WTC11 (cell line): ENCODE measurements around the gene HES4. TPM values are rescaled to one million over a fixed set of nuclear protein-coding genes. Genes with fewer than 3 reads are reported as not detected.

Source experiments
- ATAC-seq: fragments of 200-7000 bp; cut with Tn5 transposase; 2 replicates; pipeline ENCODE4 v1.10.0; 2021; ENCODE audit warnings: mild to moderate bottlenecking, moderate library complexity
- CTCF ChIA-PET: fragments of 300-600 bp; sonication (Branson Sonifier 250); formaldehyde crosslinking; loops from one replicate; lab custom pipeline; 2021; ENCODE audit warnings: antibody characterized with exemption; lab: Charles Lee
- POLR2A ChIA-PET: fragments of 350-600 bp; sonication (Branson Sonifier 250); formaldehyde crosslinking; loops from one replicate; lab custom pipeline; 2021; ENCODE audit warnings: antibody characterized with exemption; lab: Charles Lee
- DNase-seq: peaks from one replicate; pipeline ENCODE4 v3.0.0; 2021; ENCODE audit warnings: low spot score
- H3K27ac Mint-ChIP-seq: 2 replicates; pipeline ENCODE4 v1.8.0; 2021; ENCODE audit warnings: mixed read lengths
- H3K27me3 Mint-ChIP-seq: 2 replicates; pipeline ENCODE4 v1.8.0; 2021; ENCODE audit warnings: low read depth, mild to moderate bottlenecking, moderate library complexity, mixed read lengths
- H3K36me3 Mint-ChIP-seq: 2 replicates; pipeline ENCODE4 v1.8.0; 2021; ENCODE audit warnings: mixed read lengths
- H3K4me1 Mint-ChIP-seq: 2 replicates; pipeline ENCODE4 v1.8.0; 2022; ENCODE audit warnings: mixed read lengths
- H3K4me3 Mint-ChIP-seq: 2 replicates; pipeline ENCODE4 v1.8.0; 2021; ENCODE audit warnings: mild to moderate bottlenecking, moderate library complexity, mixed read lengths
- H3K9me3 Mint-ChIP-seq: 2 replicates; pipeline ENCODE4 v1.8.0; 2021; ENCODE audit warnings: mixed read lengths
- ARID4B ChIP-seq: sonication (generic); formaldehyde crosslinking; IDR thresholded peaks from 2 replicates; pipeline ENCODE4 v1.8.0; 2023; ENCODE audit warnings: missing genetic modification reagents, mild to moderate bottlenecking, borderline replicate concordance
- ATF2 ChIP-seq: sonication (generic); formaldehyde crosslinking; IDR thresholded peaks from 2 replicates; pipeline ENCODE4 v1.8.1; 2022; ENCODE audit warnings: low read depth, missing genetic modification reagents, borderline replicate concordance
- CDX4 ChIP-seq: fragments of 250-450 bp; sonication (Bioruptor Pico); IDR thresholded peaks from 2 replicates; pipeline ENCODE4 v1.9.0; 2021; ENCODE audit warnings: moderate library complexity, mild to moderate bottlenecking, inconsistent platforms, borderline replicate concordance
- E2F1 ChIP-seq: sonication (generic); formaldehyde crosslinking; IDR thresholded peaks from 2 replicates; pipeline ENCODE4 v1.8.0; 2022; ENCODE audit warnings: mild to moderate bottlenecking, missing genetic modification reagents
- ESRRA ChIP-seq: sonication (generic); formaldehyde crosslinking; IDR thresholded peaks from 2 replicates; pipeline ENCODE4 v1.8.1; 2022; ENCODE audit warnings: mild to moderate bottlenecking, missing genetic modification reagents, borderline replicate concordance
- HMGXB4 ChIP-seq: sonication (generic); formaldehyde crosslinking; IDR thresholded peaks from 2 replicates; pipeline ENCODE4 v1.8.1; 2023; ENCODE audit warnings: mild to moderate bottlenecking, moderate library complexity, missing genetic modification reagents
- JUN ChIP-seq: sonication (generic); formaldehyde crosslinking; IDR thresholded peaks from 2 replicates; pipeline ENCODE4 v1.8.0; 2023; ENCODE audit warnings: mild to moderate bottlenecking, missing genetic modification reagents
- KAT7 ChIP-seq: sonication (generic); formaldehyde crosslinking; IDR thresholded peaks from 2 replicates; pipeline ENCODE4 v1.8.1; 2023; ENCODE audit warnings: missing genetic modification reagents, mild to moderate bottlenecking, borderline replicate concordance
- MYBL2 ChIP-seq: sonication (generic); formaldehyde crosslinking; IDR thresholded peaks from 2 replicates; pipeline ENCODE4 v1.8.1; 2023; ENCODE audit warnings: mild to moderate bottlenecking, moderate library complexity, missing genetic modification reagents
- NR2C2 ChIP-seq: sonication (generic); formaldehyde crosslinking; IDR thresholded peaks from 2 replicates; pipeline ENCODE4 v1.8.0; 2022; ENCODE audit warnings: mild to moderate bottlenecking, missing genetic modification reagents
- NR3C1 ChIP-seq: sonication (generic); formaldehyde crosslinking; conservative IDR thresholded peaks from 2 replicates; pipeline ENCODE4 v1.8.1; 2023; ENCODE audit warnings: low read depth, mild to moderate bottlenecking, missing genetic modification reagents
- PRDM15 ChIP-seq: sonication (generic); formaldehyde crosslinking; IDR thresholded peaks from 2 replicates; pipeline ENCODE4 v1.8.0; 2022; ENCODE audit warnings: missing genetic modification reagents
- RELA ChIP-seq: sonication (generic); formaldehyde crosslinking; IDR thresholded peaks from 2 replicates; pipeline ENCODE4 v1.8.1; 2022; ENCODE audit warnings: missing genetic modification reagents, mild to moderate bottlenecking, borderline replicate concordance
- TP53 ChIP-seq: sonication (generic); formaldehyde crosslinking; IDR thresholded peaks from 2 replicates; pipeline ENCODE4 v1.8.1; 2023; ENCODE audit warnings: mild to moderate bottlenecking, missing genetic modification reagents
- ZBTB43 ChIP-seq: sonication (generic); formaldehyde crosslinking; IDR thresholded peaks from 2 replicates; pipeline ENCODE4 v1.8.1; 2023; ENCODE audit warnings: mild to moderate bottlenecking, missing genetic modification reagents
- ZNF281 ChIP-seq: sonication (generic); formaldehyde crosslinking; IDR thresholded peaks from 2 replicates; pipeline ENCODE4 v1.8.0; 2023; ENCODE audit warnings: mild to moderate bottlenecking, missing genetic modification reagents
- ZNF423 ChIP-seq: fragments of 250-450 bp; sonication (Bioruptor Pico); IDR thresholded peaks from 2 replicates; pipeline ENCODE4 v2.1.2; 2022; ENCODE audit warnings: mild to moderate bottlenecking, moderate library complexity
- total RNA-seq: library from RNA; stranded (reverse); gene quantifications from 3 replicates; pipeline ENCODE4 v1.2.3, GENCODE V29; 2021

The HES4 gene
- total RNA-seq, 1 experiment from 2014 or later: 4.5 TPM

GRCh38 chr1:997993-998744 is 1.7 kb downstream of the HES4 start (continued):
- peak; percentile 73; the same call in 1 of the 2 replicates for TF ChIP-seq HMGXB4 (CRISPR knock-in tag)
- TF ChIP-seq, all 79 proteins: peak for 6

GRCh38 chr1:997713-997992 is 2.2 kb downstream of the HES4 start:
- Mint-ChIP-seq H3K4me1 (peaks cover 5% of the 10 kb centered on the region), H3K4me3 (no peak overlapping the region), H3K27me3 (peaks cover 78% of the 10 kb centered on the region), H3K27ac (no peak overlapping the region), H3K36me3 (no peaks in the 10 kb centered on the region), H3K9me3 (peaks cover under 1% of the 10 kb centered on the region)
- POLR2A ChIA-PET: interaction anchor here (0.8 to 1.4 kb wide), 2 partner anchors 16 to 21 kb away, joined by 3 read pairs; partner anchors contain the start of gene ISG15
- ATAC-seq (no peak), DNase-seq (no peak)
- CTCF ChIA-PET: interaction anchor here (0.8 to 3.7 kb wide), 8 partner anchors 14 to 302 kb away, joined by 3 to 23 read pairs (median 4); partner anchors contain the start of genes C1orf159, ISG15 and PERM1
- TF ChIP-seq ESRRA (CRISPR knock-in tag) (no peak), ATF2 (CRISPR knock-in tag) (no peak), KAT7 (CRISPR knock-in tag) (no peak), ZBTB43 (CRISPR knock-in tag) (no peak), MYBL2 (CRISPR knock-in tag) (no peak), ZNF423 (CRISPR knock-in tag) (no peak), NR3C1 (CRISPR knock-in tag) (no peak), PRDM15 (CRISPR knock-in tag) (no peak), RELA (CRISPR knock-in tag) (no peak), E2F1 (CRISPR knock-in tag) (no peak), ZNF281 (CRISPR knock-in tag) (no peak), CDX4 (CRISPR knock-in tag) (no peak), NR2C2 (CRISPR knock-in tag) (no peak), JUN (CRISPR knock-in tag) (no peak), ARID4B (CRISPR knock-in tag) (no peak), TP53 (no peak)
